Measurements from ENCODE around the gene MOGAT3.

- TF ChIP-seq, protein P1, sequence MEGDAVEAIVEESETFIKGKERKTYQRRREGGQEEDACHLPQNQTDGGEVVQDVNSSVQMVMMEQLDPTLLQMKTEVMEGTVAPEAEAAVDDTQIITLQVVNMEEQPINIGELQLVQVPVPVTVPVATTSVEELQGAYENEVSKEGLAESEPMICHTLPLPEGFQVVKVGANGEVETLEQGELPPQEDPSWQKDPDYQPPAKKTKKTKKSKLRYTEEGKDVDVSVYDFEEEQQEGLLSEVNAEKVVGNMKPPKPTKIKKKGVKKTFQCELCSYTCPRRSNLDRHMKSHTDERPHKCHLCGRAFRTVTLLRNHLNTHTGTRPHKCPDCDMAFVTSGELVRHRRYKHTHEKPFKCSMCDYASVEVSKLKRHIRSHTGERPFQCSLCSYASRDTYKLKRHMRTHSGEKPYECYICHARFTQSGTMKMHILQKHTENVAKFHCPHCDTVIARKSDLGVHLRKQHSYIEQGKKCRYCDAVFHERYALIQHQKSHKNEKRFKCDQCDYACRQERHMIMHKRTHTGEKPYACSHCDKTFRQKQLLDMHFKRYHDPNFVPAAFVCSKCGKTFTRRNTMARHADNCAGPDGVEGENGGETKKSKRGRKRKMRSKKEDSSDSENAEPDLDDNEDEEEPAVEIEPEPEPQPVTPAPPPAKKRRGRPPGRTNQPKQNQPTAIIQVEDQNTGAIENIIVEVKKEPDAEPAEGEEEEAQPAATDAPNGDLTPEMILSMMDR (IDR thresholded peaks at IDR 0.05 in 2 of 3, conservative IDR thresholded peaks at IDR 0.05 in 1 of 3; ENCODE audit: insufficient read depth in 2 of 3, low read depth in 1 of 3, low read length in 3 of 3) = no peak
- no peak for TF ChIP-seq PTBP1 (IDR thresholded peaks at IDR 0.05; ENCODE audit: low read depth, low read length)
- TF ChIP-seq MXI1 (IDR thresholded peaks at IDR 0.05; ENCODE audit: low read depth, low read length) = no peak
- no peak for TF ChIP-seq ESRRA (IDR thresholded peaks at IDR 0.05; ENCODE audit: borderline replicate concordance, low read depth)
- TF ChIP-seq POLR2A (conservative IDR thresholded peaks at IDR 0.05) = no peak
- no peak for TF ChIP-seq SAFB2 (IDR thresholded peaks at IDR 0.05; ENCODE audit: borderline replicate concordance, low read depth, low read length, severe bottlenecking)
- TF ChIP-seq PHF20 (IDR thresholded peaks at IDR 0.05; ENCODE audit: partially characterized antibody) = no peak
- TF ChIP-seq ILK (tag; IDR thresholded peaks at IDR 0.05; ENCODE audit: borderline replicate concordance, low read depth) = no peak
Observed at GRCh38 chr7:101216001-101216859, 15.4 kb upstream of the MOGAT3 start.

Data from K562 (cell line).